CD4-positive, alpha-beta T cell treated with Interleukin-10 for 1 hour (primary cell): ENCODE data around the gene OMA1.
A peak's percentile ranks its signal among the peaks of the same experiment; 100 is the strongest.
"Not testable (repeated sequence)": the region's sequence is repeated elsewhere in the genome, so short reads cannot be mapped to it uniquely, and the experiment has no call there.

ENCODE experiments used
- DNase-seq: peaks from one replicate; pipeline ENCODE4 v3.0.0-alpha.2; 2020

The OMA1 gene

DNA sequence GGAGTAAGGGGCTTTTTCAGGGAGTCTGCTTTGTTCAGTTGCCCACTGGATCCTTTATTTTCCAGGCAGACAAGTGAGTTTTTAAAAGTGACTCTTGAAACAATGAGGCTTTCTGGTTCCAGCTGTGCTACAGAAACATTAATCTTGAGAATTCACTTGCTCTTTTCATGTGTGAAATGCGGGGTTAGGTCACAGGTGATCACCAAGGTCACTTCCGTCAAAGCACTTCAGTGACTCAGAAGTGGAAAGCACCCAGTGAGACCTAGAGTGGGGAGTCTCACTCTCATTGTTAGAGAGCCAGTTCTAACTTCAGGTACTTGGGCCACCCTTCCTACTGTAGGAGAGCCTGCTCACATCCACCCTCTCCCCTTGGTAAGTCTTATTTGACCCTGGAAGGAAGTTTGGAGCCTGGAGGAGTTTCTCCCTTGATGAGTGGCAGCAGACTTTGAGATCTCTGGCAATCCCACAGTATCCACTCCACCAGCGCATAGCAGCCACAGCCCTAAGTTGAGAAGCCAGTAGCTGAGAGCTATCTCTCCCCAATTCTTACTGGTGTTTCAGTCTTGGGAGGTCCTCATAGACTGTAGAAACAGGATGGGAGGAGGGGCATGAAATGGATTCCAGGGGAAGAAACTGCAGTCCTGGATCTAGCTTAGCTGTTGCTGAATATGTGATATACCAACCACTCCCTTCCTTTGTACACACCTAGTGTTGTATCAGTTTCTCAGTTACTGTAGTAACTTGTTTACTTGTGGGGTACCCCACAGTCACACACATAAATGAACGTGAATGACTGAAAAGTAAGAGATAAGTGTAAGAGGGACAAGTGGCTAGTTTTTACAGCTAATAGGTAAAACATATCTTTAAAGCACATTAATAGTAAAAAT lies 27.4 kb upstream of the OMA1 start:
- DNase-seq: peak; percentile 49

DNA sequence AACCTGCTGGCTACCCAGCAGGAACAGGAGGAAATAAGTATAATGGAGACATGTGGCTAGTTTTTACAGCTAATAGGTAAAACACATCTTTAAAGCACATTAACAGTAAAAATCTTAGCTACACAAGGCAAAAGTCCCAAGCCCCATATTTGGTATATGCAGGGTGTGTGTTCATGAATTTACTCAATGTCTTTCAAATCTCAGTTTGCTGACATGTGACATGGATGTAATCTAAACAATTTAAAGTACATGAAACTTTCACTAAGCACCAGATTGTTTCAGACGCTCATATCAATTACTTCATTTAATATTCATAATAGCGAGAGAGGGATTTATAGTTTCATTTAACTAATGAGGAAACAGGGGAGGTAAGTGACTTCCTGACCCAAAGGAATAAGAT lies 26.6 kb upstream of the OMA1 start:
- DNase-seq: no peak

DNA sequence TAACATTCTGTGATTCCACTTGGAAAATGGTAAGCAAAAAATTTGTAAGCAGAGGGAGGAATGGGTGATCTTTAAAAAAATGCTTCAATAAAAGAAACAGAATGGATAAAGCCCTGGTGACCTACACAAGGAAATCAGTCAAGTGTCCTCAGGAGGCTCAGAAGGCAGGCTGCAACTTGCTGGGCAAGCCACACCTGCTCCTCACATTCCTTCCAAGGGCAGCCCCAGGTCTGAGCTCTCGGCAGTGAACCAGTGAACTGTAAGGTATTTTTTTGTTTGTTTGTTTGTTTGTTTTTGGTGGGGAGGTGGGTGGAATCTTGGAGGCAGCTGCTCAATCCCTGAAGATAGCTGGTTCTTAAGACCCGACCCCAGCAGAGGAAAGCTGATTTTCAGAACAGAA lies 26.2 kb upstream of the OMA1 start:
- DNase-seq: no peak

DNA sequence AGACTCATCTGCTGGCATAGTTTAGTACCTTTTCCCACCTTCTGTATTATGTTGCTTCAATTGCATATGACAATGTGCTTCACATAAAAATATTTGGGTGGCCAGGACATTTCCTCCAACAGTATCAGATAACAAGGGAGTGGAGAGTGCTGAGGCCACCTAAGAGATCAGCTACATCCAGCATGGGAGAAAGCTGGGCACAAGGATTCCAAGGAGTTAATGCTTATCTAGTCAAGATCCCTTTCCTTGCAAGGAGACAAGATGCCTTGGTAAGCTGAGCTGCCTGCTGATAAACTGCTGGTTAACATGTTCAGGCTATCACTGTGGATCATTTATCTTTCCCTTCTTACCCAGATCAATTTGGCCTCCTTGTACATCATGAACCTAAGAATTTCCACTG lies 25.1 kb upstream of the OMA1 start:
- DNase-seq: no peak

DNA sequence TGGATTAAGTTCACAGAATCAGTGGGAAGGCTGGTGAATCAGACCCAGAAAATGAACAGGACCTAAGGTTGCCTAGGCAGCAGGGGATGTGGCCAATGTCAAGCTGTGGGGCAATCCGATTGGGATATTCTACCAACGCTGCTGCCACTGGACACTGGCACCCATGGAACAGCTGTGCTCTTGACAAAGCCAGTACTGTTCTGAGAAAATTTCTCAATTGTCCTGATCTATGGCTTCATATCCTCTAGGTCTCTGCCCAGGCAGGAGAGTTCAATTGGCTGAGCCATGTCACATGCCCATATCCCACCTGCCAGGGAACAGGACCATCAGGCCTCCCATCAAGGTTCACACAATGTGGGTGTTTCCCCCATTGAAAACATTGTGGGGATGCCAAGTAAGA lies 24.3 kb upstream of the OMA1 start:
- DNase-seq: no peak

DNA sequence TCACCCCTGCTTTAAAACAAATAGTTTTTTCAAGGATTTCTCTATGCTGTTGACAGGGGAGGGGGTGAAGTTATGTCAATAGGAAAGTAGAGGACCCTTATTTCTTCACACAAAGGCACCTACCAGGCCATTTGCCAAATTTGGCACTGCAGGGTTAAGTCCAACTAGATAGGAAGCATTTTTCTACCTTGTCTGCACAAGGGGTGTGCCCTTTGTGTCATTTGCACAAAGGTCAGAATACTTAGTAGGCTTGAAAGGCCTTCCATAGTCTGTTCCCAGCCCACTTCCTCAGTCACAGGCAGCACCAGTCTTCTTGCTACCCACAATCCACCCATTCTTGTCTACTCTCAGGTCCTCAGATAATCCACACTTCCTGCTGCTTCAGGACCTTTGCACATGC lies 23.6 kb upstream of the OMA1 start:
- DNase-seq: no peak

DNA sequence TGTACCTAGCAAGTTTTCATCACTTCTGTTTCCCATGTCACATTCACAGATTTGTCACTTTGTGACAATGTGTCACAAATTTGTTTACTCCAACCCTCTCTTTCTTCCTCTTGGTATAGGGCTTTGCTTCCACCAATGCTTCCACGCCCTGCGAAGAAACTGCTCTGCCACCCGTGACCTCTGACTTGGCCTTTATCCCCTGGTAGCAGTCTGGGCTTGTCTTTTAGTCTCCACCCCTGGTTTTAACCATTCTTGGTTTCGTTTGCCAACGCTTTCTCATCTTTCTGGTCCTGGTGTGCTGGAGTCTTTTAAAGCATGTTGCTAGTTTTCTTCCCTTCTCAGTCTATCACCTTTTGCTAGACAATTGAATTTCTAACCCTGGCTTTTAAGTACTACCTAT lies 22.4 kb upstream of the OMA1 start:
- no peak for DNase-seq

DNA sequence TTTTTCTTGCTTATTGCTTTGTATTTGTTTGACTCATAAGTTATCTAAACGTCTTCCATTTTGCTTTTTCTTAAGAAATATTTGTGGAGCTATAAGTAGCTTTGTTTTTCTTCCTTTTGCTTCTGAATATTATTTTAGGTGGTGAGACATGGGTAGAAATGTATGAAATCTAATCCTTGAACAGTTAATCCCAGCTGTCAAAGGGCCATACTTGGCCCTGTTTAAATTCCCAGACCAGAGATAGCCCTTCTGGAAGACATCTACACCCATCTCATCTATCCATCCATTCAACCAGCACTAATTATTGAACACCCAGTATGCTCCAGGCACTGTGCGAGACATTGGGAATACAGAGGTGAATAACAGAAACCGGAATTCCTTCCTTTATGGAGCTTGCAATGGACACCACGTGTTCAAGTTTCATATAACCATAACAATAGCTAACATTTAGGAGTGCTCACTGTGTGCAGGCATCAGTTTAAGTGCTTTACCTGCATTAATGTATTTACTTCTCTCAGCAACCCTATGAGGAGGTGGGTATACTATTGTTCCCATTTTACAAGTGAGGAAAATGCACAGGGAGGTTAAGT lies 21.8 kb upstream of the OMA1 start:
- no peak for DNase-seq

DNA sequence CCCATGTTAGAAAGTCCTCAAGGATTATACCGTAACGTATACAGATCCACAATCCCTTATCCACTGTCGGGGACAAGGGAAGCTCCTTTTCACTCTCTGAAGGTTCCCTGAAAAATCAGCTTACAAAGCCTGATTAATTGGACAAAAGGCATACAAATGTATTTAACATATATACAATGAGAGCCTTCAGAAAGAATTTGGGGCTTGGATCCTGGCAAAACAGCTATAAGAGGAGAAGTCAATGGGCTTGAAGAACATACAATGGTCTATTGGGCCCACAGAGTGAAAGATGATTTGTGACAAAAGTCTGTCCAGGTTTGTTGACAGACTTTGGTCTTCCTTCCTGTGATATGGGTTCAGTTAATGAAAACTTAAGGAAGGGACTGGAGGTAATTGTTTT lies 19.8 kb upstream of the OMA1 start:
- no peak for DNase-seq

DNA sequence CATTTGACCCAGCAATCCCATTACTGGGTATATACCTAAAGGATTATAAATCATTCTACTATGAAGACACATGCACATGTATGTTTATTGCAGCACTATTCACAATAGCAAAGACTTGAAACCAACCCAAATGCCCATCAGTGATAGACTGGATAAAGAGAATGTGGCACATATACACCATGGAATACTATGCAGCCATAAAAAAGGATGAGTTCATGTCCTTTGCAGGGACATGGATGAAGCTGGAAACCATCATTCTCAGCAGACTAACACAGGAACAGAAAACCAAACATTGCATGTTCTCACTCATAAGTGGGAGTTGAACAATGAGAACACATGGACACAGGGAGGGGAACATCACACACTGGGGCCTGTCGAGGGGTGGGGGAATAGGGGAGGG lies 17.2 kb upstream of the OMA1 start:
- not testable (repeated sequence) for DNase-seq

DNA sequence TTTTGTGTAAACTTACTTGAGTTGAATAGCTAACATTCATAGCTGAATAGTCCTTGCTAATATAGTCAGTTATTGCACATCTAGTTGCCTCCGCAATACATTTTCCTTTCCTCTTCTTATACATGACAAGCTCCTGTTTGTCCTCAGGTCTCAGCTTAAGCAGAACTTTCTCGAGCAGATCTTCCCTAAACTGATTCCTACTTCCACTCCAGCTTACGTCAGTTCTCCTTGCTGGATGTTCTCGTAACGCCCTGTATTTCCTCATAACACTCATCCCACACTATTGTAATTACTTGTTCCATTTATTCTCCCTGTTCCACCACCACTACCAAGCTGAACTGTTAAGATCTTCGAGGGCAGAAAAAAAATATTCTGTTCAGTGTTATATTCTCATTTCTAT lies 15.1 kb upstream of the OMA1 start:
- DNase-seq: no peak

DNA sequence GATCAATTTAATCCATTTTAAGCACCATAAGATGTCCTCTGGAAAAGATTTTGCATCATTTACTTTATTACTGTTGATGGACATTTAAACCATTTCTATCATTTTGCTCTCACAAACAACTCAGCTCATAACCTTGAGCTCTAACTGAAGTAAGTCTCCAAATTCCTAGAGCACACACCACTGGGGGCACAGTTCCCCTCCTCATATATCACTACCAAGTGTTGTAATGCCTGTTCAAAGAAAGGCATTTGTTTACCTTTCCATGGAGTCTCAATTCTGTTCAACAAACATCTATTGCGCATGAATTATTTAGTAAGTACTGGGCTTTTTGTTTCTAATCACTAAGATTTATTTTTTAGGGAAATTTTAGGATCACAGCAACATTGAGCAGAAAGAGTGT lies 8.9 kb upstream of the OMA1 start:
- no peak for DNase-seq

DNA sequence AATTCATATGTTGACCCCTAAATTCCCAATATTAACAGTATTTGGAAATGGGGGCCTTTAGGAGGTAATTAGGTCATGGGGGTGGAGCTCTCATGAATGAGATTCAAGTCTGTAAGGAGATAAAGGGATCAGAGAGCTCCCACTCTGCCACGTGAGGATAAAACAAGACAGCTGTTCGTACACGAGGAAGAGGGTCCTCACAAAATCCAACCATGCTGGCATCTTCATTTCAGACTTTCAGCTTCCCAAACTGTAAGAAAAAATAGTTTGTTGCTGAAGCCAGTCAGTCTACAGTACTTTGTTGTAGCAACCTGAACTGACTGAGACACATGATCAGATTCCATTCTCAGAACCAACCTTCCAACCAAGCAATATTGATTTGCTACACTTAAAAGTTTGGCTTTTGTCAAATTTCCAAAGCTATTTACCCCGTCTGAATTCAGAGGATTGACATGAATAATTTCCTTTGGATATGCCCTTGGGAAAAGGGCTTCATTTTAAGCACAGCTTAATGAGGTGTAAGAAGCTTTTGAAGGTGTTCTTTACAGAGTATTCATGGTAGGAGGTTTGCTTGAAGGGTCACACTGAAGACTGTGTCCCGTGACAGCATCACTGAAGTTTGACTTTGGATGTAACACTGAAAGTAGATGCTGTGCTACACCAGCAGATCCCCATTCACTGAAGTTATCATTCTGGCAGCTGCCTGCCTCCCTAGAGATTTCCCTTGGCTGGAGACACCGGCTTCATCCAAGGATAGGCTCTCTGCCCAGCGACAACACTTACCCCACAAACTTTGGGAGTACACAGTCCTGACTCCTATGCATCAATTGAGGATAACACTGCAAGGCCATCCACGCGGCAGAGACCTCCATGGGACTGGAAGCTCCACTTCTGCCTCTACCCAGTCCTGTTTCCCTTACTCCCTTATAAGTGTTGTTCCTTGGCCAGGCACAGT lies 4.9 kb upstream of the OMA1 start:
- DNase-seq: no peak

DNA sequence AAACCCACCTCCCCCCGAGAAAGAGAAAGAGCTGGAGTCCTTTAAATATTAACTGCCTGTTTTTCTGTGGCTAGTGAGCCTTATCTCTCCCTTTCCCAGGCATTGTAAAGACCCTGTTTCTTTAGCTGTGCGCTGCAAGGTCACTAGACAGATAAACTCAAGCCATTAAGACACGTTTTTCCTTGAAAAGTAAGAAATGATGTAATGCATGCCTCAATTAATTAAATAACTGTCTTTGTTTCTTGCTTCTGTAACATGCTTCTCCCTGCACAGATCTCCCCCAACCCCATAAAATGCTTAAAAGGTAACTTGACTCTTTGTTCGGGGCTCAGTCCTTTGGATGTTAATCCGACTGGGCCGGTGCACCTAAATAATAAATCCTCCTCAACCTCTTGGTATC lies 2.8 kb upstream of the OMA1 start:
- DNase-seq: not testable (repeated sequence)

DNA sequence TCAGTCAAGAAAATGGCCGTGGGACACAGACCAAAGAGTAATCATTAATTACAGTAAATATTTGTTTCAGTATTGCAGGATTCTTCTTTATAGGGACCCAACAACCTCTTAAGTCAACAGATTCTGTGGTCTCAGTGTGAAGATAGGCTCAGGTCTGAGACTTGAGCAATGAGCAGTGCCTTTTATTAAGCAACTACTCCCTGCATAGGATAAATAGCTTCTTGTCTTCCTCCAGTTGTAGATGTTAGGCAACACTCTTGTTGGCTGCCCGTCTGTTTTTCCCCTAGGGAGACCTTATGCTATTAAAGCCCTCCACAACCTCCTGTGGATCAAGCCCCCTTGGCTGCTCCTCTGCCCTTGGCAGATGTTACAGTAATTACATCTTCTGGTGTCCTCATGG lies 1.8 kb upstream of the OMA1 start:
- DNase-seq: no peak

DNA sequence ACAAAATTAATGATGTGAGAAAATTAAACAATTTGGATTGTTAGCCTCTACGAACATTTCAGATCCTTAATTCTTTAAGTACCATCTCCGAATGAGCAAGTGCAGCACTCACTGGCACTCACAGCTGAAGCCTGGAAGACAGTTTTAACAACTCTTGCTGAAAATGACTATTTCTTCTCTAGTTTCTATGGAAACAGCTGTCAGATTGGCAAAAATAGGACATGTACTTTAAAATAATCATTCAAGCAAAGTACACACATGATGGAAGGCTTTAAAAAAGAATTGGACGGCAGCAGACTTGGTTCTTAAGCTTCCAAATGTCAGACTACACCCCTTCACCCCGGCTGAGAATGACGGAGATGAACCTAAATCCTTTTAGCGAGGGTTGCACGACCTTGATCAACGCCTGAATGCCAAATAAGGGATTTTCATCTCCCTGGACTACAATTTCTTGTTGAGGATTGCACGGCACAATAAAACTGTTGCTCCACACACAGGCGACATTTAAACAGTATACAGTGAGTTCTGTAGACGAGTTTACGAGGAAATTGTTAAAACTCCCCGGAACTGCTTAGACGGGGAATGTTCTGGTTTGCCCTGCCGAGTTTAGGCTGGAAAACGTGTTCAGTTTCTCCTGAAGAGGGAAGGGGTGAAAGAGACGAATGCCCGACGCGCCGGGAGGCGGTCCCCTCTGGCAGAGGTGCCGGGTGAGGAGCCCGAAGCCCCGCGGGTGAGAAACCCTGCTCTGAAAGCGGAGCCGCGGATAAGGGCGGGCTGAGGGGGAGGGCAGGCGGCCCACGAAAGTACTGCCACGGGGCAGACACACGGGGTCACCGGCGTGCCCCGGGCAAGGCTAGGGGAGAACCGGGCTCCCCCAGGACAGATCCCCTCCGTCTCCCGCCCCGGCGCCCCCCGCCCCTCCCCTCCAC lies 671 bp downstream of the OMA1 start:
- DNase-seq: peak; percentile 83

DNA sequence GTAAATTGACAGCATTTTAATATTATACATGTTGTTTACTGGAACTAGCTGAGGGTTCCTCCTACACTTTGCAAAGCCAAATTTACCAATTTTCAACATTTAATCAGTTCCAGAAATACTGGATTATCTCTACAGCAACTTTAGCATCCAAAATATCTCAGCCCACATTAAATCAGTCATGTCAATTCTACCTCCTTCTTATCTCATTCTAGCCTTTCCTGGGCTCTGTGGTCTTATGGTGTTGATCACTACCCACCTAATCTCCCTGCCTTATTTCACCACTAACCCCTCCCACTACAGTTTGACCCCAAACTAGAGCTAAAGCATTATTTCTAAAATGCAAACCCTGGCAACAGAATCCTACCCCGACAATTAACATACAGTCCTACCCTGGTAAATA lies 3.3 kb downstream of the OMA1 start:
- no peak for DNase-seq

DNA sequence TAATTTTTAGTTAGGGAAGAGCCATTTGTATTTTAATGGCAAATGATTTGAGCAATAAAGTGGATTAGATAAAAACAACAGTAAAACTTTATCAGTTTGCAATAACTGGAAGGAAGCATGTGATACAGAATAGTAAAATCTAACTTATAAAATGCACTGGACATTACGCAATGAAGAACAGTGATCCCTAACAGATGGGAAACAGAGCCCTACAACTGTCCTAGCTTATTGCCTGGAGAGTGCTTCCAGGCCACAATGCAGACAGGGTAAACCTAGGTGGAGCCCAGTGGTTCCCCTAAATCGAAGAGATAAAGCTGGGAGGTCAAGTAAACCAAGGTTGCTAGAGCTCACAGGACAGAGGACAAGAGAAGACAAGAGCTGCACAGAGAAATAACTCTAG lies 7.0 kb downstream of the OMA1 start:
- DNase-seq: no peak

DNA sequence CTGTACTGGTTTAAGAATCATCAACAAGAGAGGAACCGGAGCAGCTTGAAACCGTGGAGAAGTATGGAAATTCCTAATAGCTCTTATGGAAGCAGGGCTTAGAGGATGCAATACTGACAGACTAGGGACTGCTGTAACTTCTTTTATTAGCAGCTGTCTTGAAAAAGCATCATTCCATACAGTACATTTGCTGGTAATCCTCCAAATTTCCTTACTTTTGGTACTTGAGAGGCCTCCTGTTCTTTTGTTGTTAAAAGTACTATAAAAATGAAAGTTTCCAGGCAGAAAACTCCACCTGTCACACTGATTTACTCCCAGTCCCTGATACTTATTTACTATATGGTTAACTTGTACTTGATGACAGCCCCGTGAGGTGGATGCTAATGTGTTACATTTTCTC lies 7.7 kb downstream of the OMA1 start:
- DNase-seq: no peak

DNA sequence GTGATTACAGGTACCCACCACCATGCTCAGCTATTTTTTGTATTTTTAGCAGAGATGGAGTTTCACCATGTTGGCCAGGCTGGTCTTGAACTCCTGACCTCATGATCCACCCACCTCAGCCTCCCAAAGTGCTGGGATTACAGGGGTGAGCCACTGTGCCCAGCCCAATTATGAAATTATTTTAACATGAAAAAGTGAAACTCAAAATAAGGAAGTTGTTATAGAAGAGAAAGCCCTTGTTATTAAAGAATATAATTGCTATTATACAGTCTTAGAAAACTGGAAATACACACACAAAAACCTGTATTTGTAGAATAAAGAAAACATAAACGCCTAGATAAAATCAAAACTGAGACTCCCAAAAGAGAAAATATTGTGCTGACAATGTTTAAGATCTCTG lies 14.7 kb downstream of the OMA1 start:
- DNase-seq: not testable (repeated sequence)

DNA sequence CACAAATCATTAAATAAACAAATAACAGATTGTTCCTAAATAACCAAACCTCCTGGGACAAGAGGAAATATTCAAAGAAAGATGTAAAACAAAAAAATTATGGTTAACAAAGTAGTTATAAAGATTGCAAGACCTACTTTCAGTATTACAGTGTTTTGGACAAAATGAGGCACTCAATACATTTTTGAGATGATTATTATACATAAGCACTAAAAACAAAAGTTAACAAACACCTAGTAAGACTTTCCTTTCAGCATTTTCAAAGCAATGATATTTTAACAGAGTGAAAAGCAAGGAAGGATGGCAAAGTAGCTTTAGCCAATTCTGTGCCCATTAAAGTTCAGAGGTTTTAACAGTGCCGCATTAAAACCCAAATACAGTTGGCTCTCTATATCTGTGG lies 17.2 kb downstream of the OMA1 start:
- no peak for DNase-seq

DNA sequence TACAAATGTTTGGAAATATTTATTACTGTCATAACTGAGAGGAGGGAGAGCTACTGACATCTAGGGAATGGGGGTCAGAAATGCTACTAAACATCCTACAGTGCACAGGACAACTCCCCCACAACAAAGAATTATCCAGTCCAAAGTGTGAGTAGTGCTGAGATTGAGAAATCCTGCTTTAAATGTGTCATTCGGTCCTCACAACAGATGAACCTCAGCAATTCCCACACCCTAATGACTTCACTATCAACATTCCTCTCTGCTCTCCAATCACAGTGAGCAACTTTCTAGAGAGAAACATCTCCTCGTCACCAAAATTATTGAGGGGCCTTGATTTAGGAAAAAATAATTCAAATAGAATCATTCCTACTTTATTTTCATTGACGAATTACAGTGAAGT lies 18.0 kb downstream of the OMA1 start:
- no peak for DNase-seq
